Measurements from ENCODE around the gene ZNF597. TPM values are rescaled to one million over a fixed set of nuclear protein-coding genes. Genes with fewer than 3 reads are reported as not detected.

The ZNF597 gene
- total RNA-seq, 1 experiment from 2014 or later: not detected

GRCh38 chr16:3480901-3481695, 37.8 kb upstream of the ZNF597 start:
- no peak overlapping the region for H3K27ac ChIP-seq (ENCODE audit: low read length)
- POLR2A ChIA-PET (ENCODE audit: unreplicated experiment): no interaction called here
- ATAC-seq: no peak

GRCh38 chr16:3479654-3480216, 36.4 kb upstream of the ZNF597 start:
- TF ChIP-seq CTCF (conservative IDR thresholded peaks at IDR 0.05; ENCODE audit: low read depth, low read length) (no peak), EZH2 (IDR thresholded peaks at IDR 0.05; ENCODE audit: low read length, unreplicated experiment) (no peak), EZH2phosphoT487 (IDR thresholded peaks at IDR 0.05; ENCODE audit: borderline replicate concordance, low read length) (no peak)
- H3K9me2 ChIP-seq (replicated peaks; ENCODE audit: low read length): no peaks in the 10 kb centered on the region
- BruUV-seq (replicated peaks): no TSS peak
- POLR2A ChIA-PET (ENCODE audit: unreplicated experiment): no interaction called here
- no peaks in the 10 kb centered on the region for H3K4me1 ChIP-seq (ENCODE audit: insufficient read depth, low read length)
- H3K4me3 ChIP-seq (ENCODE audit: low read length): no peak overlapping the region
- no peak overlapping the region for H3K4me2 ChIP-seq (ENCODE audit: low read length)
- H3K27ac ChIP-seq (ENCODE audit: low read length): no peak overlapping the region
- H3K27me3 ChIP-seq (ENCODE audit: low read length): no peaks in the 10 kb centered on the region
- no peaks in the 10 kb centered on the region; the same call in 1 of the 2 replicates for H3K36me3 ChIP-seq (ENCODE audit: low read depth, low read length)
- CTCF ChIA-PET: no interaction called here
- ATAC-seq: no peak
- H3K9ac ChIP-seq (ENCODE audit: low read length): no peak overlapping the region
- peaks cover 3% of the 10 kb centered on the region; the same call in 1 of the 2 replicates for H3K79me2 ChIP-seq (ENCODE audit: low read length)
- H3F3A ChIP-seq (ENCODE audit: low read length, unreplicated experiment): no peaks in the 10 kb centered on the region
- H3K9me3 ChIP-seq (ENCODE audit: low read length): no peaks in the 10 kb centered on the region
- no peaks in the 10 kb centered on the region for H4K20me1 ChIP-seq (ENCODE audit: low read length)
- intact Hi-C loops (cut with micrococcal nuclease): no loop called here
- no peak overlapping the region for H2AFZ ChIP-seq (ENCODE audit: low read length)
- no peak for DNase-seq

More at GRCh38 chr16:3480901-3481695, 37.8 kb upstream of the ZNF597 start:
- Histone ChIP-seq H3K9me3 (ENCODE audit: low read length) (no peaks in the 10 kb centered on the region), H3K9ac (ENCODE audit: low read length) (no peak overlapping the region), H3K36me3 (ENCODE audit: low read depth, low read length) (no peaks in the 10 kb centered on the region; the same call in 1 of the 2 replicates), H3K4me3 (ENCODE audit: low read length) (no peak overlapping the region), H3K9me2 (replicated peaks; ENCODE audit: low read length) (no peaks in the 10 kb centered on the region), H3F3A (ENCODE audit: low read length, unreplicated experiment) (no peaks in the 10 kb centered on the region), H3K27me3 (ENCODE audit: low read length) (no peaks in the 10 kb centered on the region), H4K20me1 (ENCODE audit: low read length) (no peaks in the 10 kb centered on the region), H3K4me1 (ENCODE audit: insufficient read depth, low read length) (no peaks in the 10 kb centered on the region), H3K79me2 (ENCODE audit: low read length) (0 out of 2 replicates have a peak, but pooled peaks cover 3% of the 10 kb centered on the region), H3K4me2 (ENCODE audit: low read length) (no peak overlapping the region), H2AFZ (ENCODE audit: low read length) (no peak overlapping the region)
- CTCF ChIA-PET: no interaction called here
- BruUV-seq (replicated peaks): no TSS peak
- intact Hi-C loops (cut with micrococcal nuclease): no loop called here
- TF ChIP-seq CTCF (conservative IDR thresholded peaks at IDR 0.05; ENCODE audit: low read depth, low read length) (no peak), EZH2phosphoT487 (IDR thresholded peaks at IDR 0.05; ENCODE audit: borderline replicate concordance, low read length) (no peak), EZH2 (IDR thresholded peaks at IDR 0.05; ENCODE audit: low read length, unreplicated experiment) (no peak)
- DNase-seq: no peak

Measured in PC-3 (cell line).